H1 (cell line): ENCODE data around the gene MROH8. TPM values are rescaled to one million over a fixed set of nuclear protein-coding genes. Genes with fewer than 3 reads are reported as not detected.

Experiments
- ASH2L ChIP-seq: fragments of 200-600, 300-600 bp; sonication (generic); IDR thresholded peaks from one replicate; pipeline ENCODE4 v1.7.1; 2017; ENCODE audit warnings: low read length
- BCL11A ChIP-seq, 2 experiments: IDR thresholded peaks; one replicate each; pipeline ENCODE4 v1.6.1; 2011; ENCODE audit warnings: low read depth in 2 of 2, low read length in 2 of 2, mild to moderate bottlenecking in 2 of 2
- CHD2 ChIP-seq: IDR thresholded peaks from 2 replicates; pipeline ENCODE4 v1.6.1; 2012; ENCODE audit warnings: low read length, improper control_type of control experiment
- CREB1 ChIP-seq: IDR thresholded peaks from 2 replicates; pipeline ENCODE4 v1.6.1; 2012; ENCODE audit warnings: inconsistent platforms
- EP300 ChIP-seq, 2 experiments: IDR thresholded peaks; 1 replicate in 1 of 2; 2 replicates in 1 of 2; pipeline ENCODE4 v1.6.1; 2011 to 2012; ENCODE audit warnings: low read depth in 2 of 2, low read length in 2 of 2, mild to moderate bottlenecking in 2 of 2, borderline replicate concordance in 1 of 2, inconsistent platforms in 1 of 2, moderate library complexity in 1 of 2
- FOSL1 ChIP-seq: IDR thresholded peaks from 2 replicates; pipeline ENCODE4 v1.6.1; 2011; ENCODE audit warnings: mild to moderate bottlenecking, low read depth, low read length, moderate library complexity; ENCODE audit not compliant: insufficient read depth
- HDAC2 ChIP-seq, 2 experiments: fragments of 300-600 bp in 1 of 2; sonication (generic) in 1 of 2; IDR thresholded peaks; 2 replicates each; pipeline ENCODE4 v1.6.1; 2011 to 2012; ENCODE audit warnings: low read depth in 2 of 2, low read length in 2 of 2, mild to moderate bottlenecking in 2 of 2, moderate library complexity in 2 of 2, borderline replicate concordance in 1 of 2, inconsistent platforms in 1 of 2
- HDAC6 ChIP-seq: IDR thresholded peaks from one replicate; pipeline ENCODE4 v1.7.1; 2012; ENCODE audit warnings: low read depth, mild to moderate bottlenecking, inconsistent platforms, low read length, moderate library complexity
- NANOG ChIP-seq: IDR thresholded peaks from 2 replicates; pipeline ENCODE4 v1.6.1; 2011; ENCODE audit warnings: low read length, low read depth, mild to moderate bottlenecking, inconsistent platforms; ENCODE audit not compliant: insufficient read depth, poor library complexity, severe bottlenecking
- PHF8 ChIP-seq: fragments of 200-600 bp; sonication (generic); conservative IDR thresholded peaks from 2 replicates; pipeline ENCODE4 v1.7.1; 2012; ENCODE audit warnings: low read depth, mild to moderate bottlenecking, inconsistent platforms, low read length, moderate library complexity
- RNF2 ChIP-seq: fragments of 200-900, 300-1000 bp; sonication (generic); IDR thresholded peaks from 2 replicates; pipeline ENCODE4 v1.7.1; 2016; ENCODE audit warnings: borderline replicate concordance, low read depth, mild to moderate bottlenecking, antibody characterized with exemption, low read length; ENCODE audit not compliant: poor library complexity, severe bottlenecking; ENCODE audit errors: missing control alignments
- RXRA ChIP-seq: IDR thresholded peaks from 2 replicates; pipeline ENCODE4 v1.6.1; 2011; ENCODE audit warnings: low read depth, mild to moderate bottlenecking, low read length, moderate library complexity; ENCODE audit not compliant: insufficient read depth
- SIN3A ChIP-seq, 2 experiments: IDR thresholded peaks in 1 of 2; conservative IDR thresholded peaks in 1 of 2; 2 replicates each; pipeline ENCODE4 v1.6.1; 2011 to 2012; ENCODE audit warnings: low read length in 2 of 2, improper control_type of control experiment in 1 of 2, low read depth in 1 of 2, mild to moderate bottlenecking in 1 of 2
- SIRT6 ChIP-seq: IDR thresholded peaks from one replicate; pipeline ENCODE4 v1.7.1; 2012; ENCODE audit warnings: low read length, inconsistent platforms
- SIX5 ChIP-seq: IDR thresholded peaks from 2 replicates; pipeline ENCODE4 v1.6.1; 2011; ENCODE audit warnings: mild to moderate bottlenecking, low read depth, low read length
- SP1 ChIP-seq: IDR thresholded peaks from 2 replicates; pipeline ENCODE4 v1.6.1; 2011; ENCODE audit warnings: low read depth, low read length
- SP4 ChIP-seq: IDR thresholded peaks from 2 replicates; pipeline ENCODE4 v1.6.1; 2012; ENCODE audit warnings: low read length, inconsistent platforms
- TAF1 ChIP-seq: IDR thresholded peaks from 2 replicates; pipeline ENCODE4 v1.6.1; 2011; ENCODE audit warnings: mild to moderate bottlenecking, low read depth, low read length
- TBP ChIP-seq: IDR thresholded peaks from 2 replicates; pipeline ENCODE4 v1.6.1; 2011; ENCODE audit warnings: low read depth, low read length, improper control_type of control experiment
- TEAD4 ChIP-seq: IDR thresholded peaks from 2 replicates; pipeline ENCODE4 v1.6.1; 2012; ENCODE audit warnings: low read depth, low read length, inconsistent platforms, mixed read lengths
- polyA plus RNA-seq, 7 experiments: library from polyadenylated mRNA; depleted of rRNA in 3 of 7; stranded (reverse) in 5 of 7; unstranded in 2 of 7; fragments of >200 nt in 5 of 7; fragments of 200-250 nt in 2 of 7; gene quantifications; 1 replicate in 5 of 7; 2 replicates in 1 of 7; 4 replicates in 1 of 7; pipeline versions ENCODE4 v1.2.1 to v1.2.3, GENCODE V29; 2011 to 2013; ENCODE audit warnings: missing spikeins in 2 of 7, mixed read lengths in 2 of 7
- total RNA-seq: library from RNA; stranded (reverse); fragmentation: NEBNext Ultra II Directional; extraction: Animal tissue kit (Norgen Biotek cat#: 25700); gene quantifications from 2 replicates; pipeline ENCODE4 v1.2.1, GENCODE V29; 2021
- TF ChIP-seq, protein P1 (sequence below): IDR thresholded peaks from 2 replicates; pipeline ENCODE4 v1.6.1; 2012; ENCODE audit warnings: low read length, inconsistent platforms

The MROH8 gene
- total and polyA plus RNA-seq, 2 of the 8 experiments (the other 6 are each of a cell fraction or from before 2014, with no cell fraction given): 0.50 to 0.86 TPM

GRCh38 chr20:37178839-37179682 is at the start of gene MROH8, which contains the start of gene RPN2 (continued):
- TF ChIP-seq, protein P1, sequence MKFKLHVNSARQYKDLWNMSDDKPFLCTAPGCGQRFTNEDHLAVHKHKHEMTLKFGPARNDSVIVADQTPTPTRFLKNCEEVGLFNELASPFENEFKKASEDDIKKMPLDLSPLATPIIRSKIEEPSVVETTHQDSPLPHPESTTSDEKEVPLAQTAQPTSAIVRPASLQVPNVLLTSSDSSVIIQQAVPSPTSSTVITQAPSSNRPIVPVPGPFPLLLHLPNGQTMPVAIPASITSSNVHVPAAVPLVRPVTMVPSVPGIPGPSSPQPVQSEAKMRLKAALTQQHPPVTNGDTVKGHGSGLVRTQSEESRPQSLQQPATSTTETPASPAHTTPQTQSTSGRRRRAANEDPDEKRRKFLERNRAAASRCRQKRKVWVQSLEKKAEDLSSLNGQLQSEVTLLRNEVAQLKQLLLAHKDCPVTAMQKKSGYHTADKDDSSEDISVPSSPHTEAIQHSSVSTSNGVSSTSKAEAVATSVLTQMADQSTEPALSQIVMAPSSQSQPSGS: no peak; the same call in 1 of the 2 replicates
- TF ChIP-seq TAF1 (peak; percentile 68), HDAC2 (IDR thresholded peaks at IDR 0.05; ENCODE audit: borderline replicate concordance in 1 of 2, low read depth in 2 of 2, low read length in 2 of 2) (0 out of 4 replicates have a peak, but pooled peaks of 1 of the 2 experiments have one; percentile 15), RNF2 (no peak), ASH2L (peak; percentile 28), BCL11A (IDR thresholded peaks at IDR 0.05; ENCODE audit: low read depth in 2 of 2, low read length in 2 of 2) (no peak), TBP (peak; percentile 75; the same call in 1 of the 2 replicates), HDAC6 (no peak), RXRA (no peak), SIRT6 (no peak), FOSL1 (no peak), SIN3A (conservative IDR thresholded peaks at IDR 0.05 in 1 of 2, IDR thresholded peaks at IDR 0.05 in 1 of 2; ENCODE audit: low read depth in 1 of 2, low read length in 2 of 2) (peak; percentile 4 to 62; a peak in 1 of 4 replicates), NANOG (no peak), EP300 (IDR thresholded peaks at IDR 0.05; ENCODE audit: borderline replicate concordance in 1 of 2, low read depth in 2 of 2, low read length in 2 of 2) (peak in 1 of 2 experiments; percentile 94; a peak in 1 of 3 replicates), CREB1 (peak; percentile 55; the same call in 1 of the 2 replicates), PHF8 (peak; percentile 91), SIX5 (peak; percentile 31; the same call in 1 of the 2 replicates), SP4 (no peak), TEAD4 (no peak), CHD2 (peak; percentile 84), SP1 (peak; percentile 96)
